ENCODE results near the gene IL1RAPL1. TPM values are rescaled to one million over a fixed set of nuclear protein-coding genes. Genes with fewer than 3 reads are reported as not detected.

IL1RAPL1 gene
- total RNA-seq, result not detected

DNA sequence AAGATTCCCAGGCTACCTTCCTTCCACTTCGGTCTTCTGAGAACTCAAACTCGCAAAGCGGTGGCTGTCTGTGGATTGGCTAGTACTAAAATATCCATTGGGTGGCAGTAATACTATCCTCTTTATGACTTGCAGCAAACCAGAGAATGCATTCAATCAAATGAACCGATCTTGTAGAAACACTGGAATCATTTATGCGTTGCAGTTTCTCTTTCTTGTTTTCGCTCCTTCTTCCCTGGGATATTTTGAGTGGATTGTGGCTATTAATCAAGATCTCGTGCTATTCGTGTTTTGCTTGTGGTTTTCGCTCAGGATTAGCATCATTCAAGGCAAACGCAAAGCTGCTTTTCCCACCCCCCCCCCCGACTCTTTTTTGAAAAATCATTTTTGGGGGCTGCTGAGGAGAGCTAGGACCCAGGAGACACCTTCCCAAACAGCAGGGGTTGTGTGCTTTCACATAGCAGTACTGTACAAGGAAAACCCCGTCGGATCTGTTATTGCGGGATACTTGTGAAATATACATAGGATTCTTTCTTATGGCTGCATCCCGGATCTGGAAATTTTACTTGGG is at the start of gene IL1RAPL1:
Gene IL1RAPL1 (plus strand): TSS at position 466 of the 571 bp plus-strand sequence.
- H3K4me1 Mint-ChIP-seq, result no peaks in the 10 kb centered on the region
- H3K4me3 Mint-ChIP-seq, result no peak within 1 kb of the TSS
- H3K27ac Mint-ChIP-seq, result no peak within 1 kb of the TSS
- H3K9me3 Mint-ChIP-seq, result no peaks in the 10 kb centered on the region
- no peak for ATAC-seq (replicated peaks)
- H3K27me3 Mint-ChIP-seq, result no peaks in the 10 kb centered on the region
- H3K36me3 Mint-ChIP-seq (ENCODE audit: low read depth), result no peaks in the 10 kb centered on the region

DNA sequence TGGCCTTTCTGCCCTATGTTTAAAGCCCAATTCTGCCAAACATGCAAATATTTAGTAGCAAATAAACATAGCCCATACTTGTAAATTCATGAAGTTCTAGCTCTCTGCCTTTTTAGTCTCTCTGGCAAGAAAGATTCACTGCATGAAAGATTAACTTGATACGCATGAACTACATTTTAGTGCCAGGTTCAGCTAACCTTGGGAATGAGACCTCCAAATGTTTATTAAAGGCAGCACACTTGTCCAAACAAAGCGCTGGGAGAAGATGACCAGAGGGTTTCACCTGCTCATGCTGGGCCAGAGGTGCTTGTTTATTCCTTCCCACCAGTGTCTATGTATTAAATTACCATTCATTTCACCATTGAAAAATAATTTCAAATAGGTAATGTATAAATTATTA is 44.5 kb upstream of the IL1RAPL1 start:
- H3K4me1 Mint-ChIP-seq, result no peaks in the 10 kb centered on the region
- no peaks in the 10 kb centered on the region for H3K9me3 Mint-ChIP-seq
- ATAC-seq (replicated peaks), result no peak
- no peak overlapping the region for H3K27ac Mint-ChIP-seq
- H3K36me3 Mint-ChIP-seq (ENCODE audit: low read depth), result no peaks in the 10 kb centered on the region
- H3K4me3 Mint-ChIP-seq, result no peak overlapping the region
- H3K27me3 Mint-ChIP-seq, result no peaks in the 10 kb centered on the region

GRCh38 chrX:28549838-28550237 is 37.4 kb upstream of the IL1RAPL1 start:
- Mint-ChIP-seq H3K27me3 (no peaks in the 10 kb centered on the region), H3K9me3 (peaks cover 12% of the 10 kb centered on the region), H3K36me3 (ENCODE audit: low read depth) (no peaks in the 10 kb centered on the region), H3K4me3 (no peak overlapping the region), H3K4me1 (no peaks in the 10 kb centered on the region), H3K27ac (no peak overlapping the region)
- ATAC-seq (replicated peaks), result no peak

GRCh38 chrX:28550331-28550872 is 36.8 kb upstream of the IL1RAPL1 start:
- Mint-ChIP-seq H3K4me1 (no peaks in the 10 kb centered on the region), H3K27me3 (no peaks in the 10 kb centered on the region), H3K4me3 (no peak overlapping the region), H3K36me3 (ENCODE audit: low read depth) (no peaks in the 10 kb centered on the region), H3K9me3 (peaks cover 12% of the 10 kb centered on the region), H3K27ac (no peak overlapping the region)
- ATAC-seq (replicated peaks), result no peak

DNA sequence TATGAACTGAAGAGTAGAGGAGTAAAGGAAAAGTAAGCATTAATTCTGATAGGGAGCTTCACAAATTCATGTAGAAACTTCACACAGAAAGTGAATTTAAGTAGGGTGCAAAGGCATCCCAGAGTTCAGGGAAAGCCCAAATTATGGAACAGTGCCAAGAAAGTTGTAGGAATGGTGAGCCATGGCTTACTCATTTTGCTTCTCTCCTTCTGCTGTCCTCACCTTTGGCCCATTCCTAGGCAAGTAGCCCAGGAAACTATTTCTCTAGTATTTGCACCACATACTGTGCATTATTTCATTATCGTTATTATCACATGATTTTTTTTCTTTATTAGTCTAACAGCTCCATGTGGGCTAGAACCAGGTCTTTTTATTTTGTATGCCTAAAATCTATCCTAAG is 34.9 kb upstream of the IL1RAPL1 start:
- Mint-ChIP-seq H3K4me1 (no peaks in the 10 kb centered on the region), H3K27ac (no peak overlapping the region), H3K4me3 (no peak overlapping the region), H3K27me3 (no peaks in the 10 kb centered on the region), H3K9me3 (peaks cover 12% of the 10 kb centered on the region), H3K36me3 (ENCODE audit: low read depth) (no peaks in the 10 kb centered on the region)
- ATAC-seq (replicated peaks), result no peak

GRCh38 chrX:28552882-28553829 is 34.1 kb upstream of the IL1RAPL1 start:
- no peak overlapping the region for H3K4me3 Mint-ChIP-seq
- no peaks in the 10 kb centered on the region for H3K27me3 Mint-ChIP-seq
- no peaks in the 10 kb centered on the region for H3K36me3 Mint-ChIP-seq (ENCODE audit: low read depth)
- no peak for ATAC-seq (replicated peaks)
- peaks cover 10% of the 10 kb centered on the region for H3K9me3 Mint-ChIP-seq
- H3K27ac Mint-ChIP-seq, result no peak overlapping the region
- no peaks in the 10 kb centered on the region for H3K4me1 Mint-ChIP-seq

GRCh38 chrX:28576117-28576516 is 11.1 kb upstream of the IL1RAPL1 start:
- no peaks in the 10 kb centered on the region for H3K9me3 Mint-ChIP-seq
- no peaks in the 10 kb centered on the region for H3K4me1 Mint-ChIP-seq
- no peaks in the 10 kb centered on the region for H3K36me3 Mint-ChIP-seq (ENCODE audit: low read depth)
- no peak overlapping the region for H3K27ac Mint-ChIP-seq
- no peaks in the 10 kb centered on the region for H3K27me3 Mint-ChIP-seq
- H3K4me3 Mint-ChIP-seq, result no peak overlapping the region
- ATAC-seq (replicated peaks), result no peak

- Mint-ChIP-seq H3K27me3 (no peaks in the 10 kb centered on the region), H3K36me3 (ENCODE audit: low read depth) (no peaks in the 10 kb centered on the region), H3K4me3 (no peak overlapping the region), H3K27ac (no peak overlapping the region), H3K9me3 (no peaks in the 10 kb centered on the region), H3K4me1 (no peaks in the 10 kb centered on the region)
- no peak for ATAC-seq (replicated peaks)
These were observed 5.7 kb upstream of the IL1RAPL1 start for GRCh38 chrX:28581522-28581921.

GRCh38 chrX:28582511-28582910 is 4.7 kb upstream of the IL1RAPL1 start:
- no peak overlapping the region for H3K27ac Mint-ChIP-seq
- no peaks in the 10 kb centered on the region for H3K4me1 Mint-ChIP-seq
- no peak for ATAC-seq (replicated peaks)
- no peaks in the 10 kb centered on the region for H3K27me3 Mint-ChIP-seq
- no peak overlapping the region for H3K4me3 Mint-ChIP-seq
- H3K36me3 Mint-ChIP-seq (ENCODE audit: low read depth), result no peaks in the 10 kb centered on the region
- H3K9me3 Mint-ChIP-seq, result no peaks in the 10 kb centered on the region

- Mint-ChIP-seq H3K4me3 (no peak overlapping the region), H3K36me3 (ENCODE audit: low read depth) (no peaks in the 10 kb centered on the region), H3K27me3 (no peaks in the 10 kb centered on the region), H3K27ac (no peak overlapping the region), H3K4me1 (no peaks in the 10 kb centered on the region), H3K9me3 (no peaks in the 10 kb centered on the region)
- no peak for ATAC-seq (replicated peaks)
These were observed 3.2 kb upstream of the IL1RAPL1 start for GRCh38 chrX:28584025-28584424.

DNA sequence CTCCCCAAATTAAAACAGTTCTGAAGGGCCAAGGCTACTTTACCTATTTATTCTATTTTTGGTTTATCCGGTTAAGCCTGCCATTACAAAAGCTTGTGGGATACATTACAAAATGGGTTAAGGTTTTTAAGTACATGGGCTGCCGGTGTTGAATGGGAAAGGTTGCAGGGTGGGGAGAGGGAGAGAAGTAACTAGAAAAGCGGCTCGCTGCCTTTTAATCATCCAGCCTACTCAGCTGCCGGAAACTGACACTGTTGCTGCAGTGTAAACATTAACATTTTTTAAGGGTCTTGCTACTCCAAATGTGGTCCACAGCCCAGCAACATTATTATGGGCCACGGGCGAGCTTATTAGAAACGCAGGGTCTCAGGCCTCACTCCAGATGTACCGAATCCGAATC is 1.5 kb upstream of the IL1RAPL1 start:
- no peak overlapping the region for H3K4me3 Mint-ChIP-seq
- H3K27me3 Mint-ChIP-seq, result no peaks in the 10 kb centered on the region
- no peaks in the 10 kb centered on the region for H3K36me3 Mint-ChIP-seq (ENCODE audit: low read depth)
- ATAC-seq (replicated peaks), result no peak
- no peak overlapping the region for H3K27ac Mint-ChIP-seq
- no peaks in the 10 kb centered on the region for H3K4me1 Mint-ChIP-seq
- no peaks in the 10 kb centered on the region for H3K9me3 Mint-ChIP-seq

DNA sequence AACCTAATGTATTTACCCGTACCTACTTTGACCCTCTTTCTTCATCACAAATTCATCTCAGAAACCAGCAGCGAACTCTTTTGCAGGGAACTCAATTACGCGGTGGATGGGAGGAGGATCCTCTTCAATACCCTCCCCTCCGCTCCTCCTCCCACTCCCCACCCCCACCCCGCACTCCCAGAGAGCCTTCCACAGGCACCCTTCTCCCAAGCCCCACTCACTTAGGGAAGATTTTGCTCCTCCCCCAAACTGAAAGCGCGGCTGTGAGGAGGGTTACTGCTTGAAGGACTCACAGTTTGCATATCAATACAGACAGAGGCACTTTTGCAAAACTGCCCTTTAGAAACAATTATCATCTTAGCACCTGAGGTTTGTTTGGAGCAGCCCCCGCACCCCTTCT is 960 bp upstream of the IL1RAPL1 start:
- Mint-ChIP-seq H3K9me3 (no peaks in the 10 kb centered on the region), H3K27ac (no peak overlapping the region), H3K27me3 (no peaks in the 10 kb centered on the region), H3K4me3 (no peak overlapping the region), H3K36me3 (ENCODE audit: low read depth) (no peaks in the 10 kb centered on the region), H3K4me1 (no peaks in the 10 kb centered on the region)
- ATAC-seq (replicated peaks), result no peak

DNA sequence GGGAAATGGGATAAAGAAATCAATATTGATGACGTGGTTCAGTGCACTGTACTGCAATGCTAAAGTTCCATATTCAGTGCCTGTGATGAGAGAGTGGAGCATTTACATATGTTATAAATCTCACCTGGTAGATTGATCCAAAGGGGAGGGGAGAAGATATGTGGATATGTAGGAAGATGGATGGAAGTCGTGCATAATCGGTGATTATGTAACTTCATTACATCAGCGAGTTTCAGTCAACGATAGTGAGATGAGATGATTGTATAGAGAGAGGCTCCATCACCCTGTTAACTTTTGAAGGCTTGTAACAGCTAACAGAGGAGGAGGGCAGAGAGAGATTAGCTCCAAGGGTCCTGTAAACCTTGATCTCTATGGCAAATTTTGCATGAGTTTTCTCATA is 1.8 kb downstream of the IL1RAPL1 start:
- H3K27ac Mint-ChIP-seq, result no peak overlapping the region
- H3K4me3 Mint-ChIP-seq, result no peak overlapping the region

DNA sequence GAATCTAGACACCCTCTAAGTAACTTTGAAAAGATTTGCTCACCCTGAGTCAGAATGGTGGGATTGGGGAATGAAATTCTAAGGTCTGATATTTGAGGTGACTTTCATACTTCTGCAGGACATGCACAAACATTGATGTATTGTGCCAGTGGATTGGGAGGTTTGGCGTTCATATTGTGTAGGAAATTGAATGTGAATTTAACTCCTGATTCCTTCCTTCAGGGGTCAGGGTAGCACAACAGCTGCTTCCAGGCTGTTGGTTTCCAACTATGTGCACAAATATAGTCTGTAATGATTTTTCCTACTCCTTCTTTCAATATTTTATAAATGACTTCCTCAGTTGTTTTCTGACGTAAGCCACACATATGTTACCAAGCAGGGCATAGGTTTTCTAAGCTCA is 3.1 kb downstream of the IL1RAPL1 start:
- H3K4me1 Mint-ChIP-seq, result no peaks in the 10 kb centered on the region
- H3K27me3 Mint-ChIP-seq, result no peaks in the 10 kb centered on the region
- no peak overlapping the region for H3K27ac Mint-ChIP-seq
- no peaks in the 10 kb centered on the region for H3K9me3 Mint-ChIP-seq
- no peaks in the 10 kb centered on the region for H3K36me3 Mint-ChIP-seq (ENCODE audit: low read depth)
- no peak for ATAC-seq (replicated peaks)
- no peak overlapping the region for H3K4me3 Mint-ChIP-seq

More for the DNA sequence above, 1.8 kb downstream of the IL1RAPL1 start:
- H3K27me3 Mint-ChIP-seq, result no peaks in the 10 kb centered on the region
- no peaks in the 10 kb centered on the region for H3K36me3 Mint-ChIP-seq (ENCODE audit: low read depth)
- no peaks in the 10 kb centered on the region for H3K4me1 Mint-ChIP-seq
- no peak for ATAC-seq (replicated peaks)
- H3K9me3 Mint-ChIP-seq, result no peaks in the 10 kb centered on the region

DNA sequence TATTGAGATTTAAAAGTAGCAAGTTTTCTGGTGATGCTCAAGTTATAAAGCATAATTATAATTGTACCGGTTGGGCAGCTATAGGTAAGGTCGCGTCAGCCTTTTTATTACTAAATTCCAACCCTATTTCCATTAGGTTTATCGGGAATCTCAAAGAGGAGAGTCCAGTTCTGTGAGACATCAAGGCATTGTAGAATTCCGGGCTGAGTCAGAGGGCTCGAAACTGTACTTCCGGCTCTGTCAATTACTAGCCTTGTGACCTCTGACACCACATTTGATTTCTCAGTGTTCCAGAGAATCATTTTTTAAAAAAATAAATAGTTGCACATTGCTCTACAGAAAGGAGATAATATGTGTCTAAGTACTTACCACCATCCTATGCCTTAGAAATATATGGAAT is 4.3 kb downstream of the IL1RAPL1 start:
- no peak overlapping the region for H3K27ac Mint-ChIP-seq
- H3K9me3 Mint-ChIP-seq, result no peaks in the 10 kb centered on the region
- H3K4me3 Mint-ChIP-seq, result no peak overlapping the region
- ATAC-seq (replicated peaks), result no peak
- H3K36me3 Mint-ChIP-seq (ENCODE audit: low read depth), result no peaks in the 10 kb centered on the region
- H3K4me1 Mint-ChIP-seq, result no peaks in the 10 kb centered on the region
- no peaks in the 10 kb centered on the region for H3K27me3 Mint-ChIP-seq

Measured in activated T-helper 17 cell treated with anti-CD3 and anti-CD28 coated beads, Interleukin-2, amount 50 U/mL, for 72 hours (primary cell).